Neutrophil (primary cell): ENCODE results near the gene VAC14.
"Not testable (repeated sequence)": the region's sequence is repeated elsewhere in the genome, so short reads cannot be mapped to it uniquely, and the experiment has no call there.

Experiments used
- H3K27ac ChIP-seq: fragments of 200-600 bp; sonication (generic); 2 replicates; pipeline ENCODE4 v1.5.1; 2016; ENCODE audit warnings: mild to moderate bottlenecking, moderate library complexity
- H3K27me3 ChIP-seq: fragments of 200-600 bp; sonication (generic); 2 replicates; pipeline ENCODE4 v1.6.0; 2016; ENCODE audit warnings: mild to moderate bottlenecking
- H3K36me3 ChIP-seq: fragments of 200-600 bp; sonication (generic); 2 replicates; pipeline ENCODE4 v1.5.1; 2017
- H3K4me1 ChIP-seq, 2 experiments: fragments of 200-600 bp in 1 of 2; sonication (generic) in 1 of 2; 1 replicate in 1 of 2; 2 replicates in 1 of 2; pipeline versions ENCODE4 v1.5.1 to v1.6.1; 2013 to 2016; ENCODE audit warnings: low read depth in 1 of 2, low read length in 1 of 2, mild to moderate bottlenecking in 1 of 2, moderate library complexity in 1 of 2; ENCODE audit not compliant: control insufficient read depth in 1 of 2, insufficient read depth in 1 of 2
- H3K4me3 ChIP-seq, 2 experiments: fragments of 200-600 bp in 1 of 2; sonication (generic) in 1 of 2; 1 replicate in 1 of 2; 2 replicates in 1 of 2; pipeline ENCODE4 v1.5.1; 2013 to 2016; ENCODE audit warnings: low read depth in 1 of 2, low read length in 1 of 2, mild to moderate bottlenecking in 1 of 2, moderate library complexity in 1 of 2
- H3K9me3 ChIP-seq: fragments of 200-600 bp; sonication (generic); 2 replicates; pipeline ENCODE4 v1.5.1; 2016
- TF ChIP-seq, protein P1 (sequence below): fragments of 200-600 bp; sonication (generic); IDR thresholded peaks from 2 replicates; pipeline ENCODE4 v1.5.1; 2016; ENCODE audit warnings: antibody characterized with exemption

The VAC14 gene

DNA sequence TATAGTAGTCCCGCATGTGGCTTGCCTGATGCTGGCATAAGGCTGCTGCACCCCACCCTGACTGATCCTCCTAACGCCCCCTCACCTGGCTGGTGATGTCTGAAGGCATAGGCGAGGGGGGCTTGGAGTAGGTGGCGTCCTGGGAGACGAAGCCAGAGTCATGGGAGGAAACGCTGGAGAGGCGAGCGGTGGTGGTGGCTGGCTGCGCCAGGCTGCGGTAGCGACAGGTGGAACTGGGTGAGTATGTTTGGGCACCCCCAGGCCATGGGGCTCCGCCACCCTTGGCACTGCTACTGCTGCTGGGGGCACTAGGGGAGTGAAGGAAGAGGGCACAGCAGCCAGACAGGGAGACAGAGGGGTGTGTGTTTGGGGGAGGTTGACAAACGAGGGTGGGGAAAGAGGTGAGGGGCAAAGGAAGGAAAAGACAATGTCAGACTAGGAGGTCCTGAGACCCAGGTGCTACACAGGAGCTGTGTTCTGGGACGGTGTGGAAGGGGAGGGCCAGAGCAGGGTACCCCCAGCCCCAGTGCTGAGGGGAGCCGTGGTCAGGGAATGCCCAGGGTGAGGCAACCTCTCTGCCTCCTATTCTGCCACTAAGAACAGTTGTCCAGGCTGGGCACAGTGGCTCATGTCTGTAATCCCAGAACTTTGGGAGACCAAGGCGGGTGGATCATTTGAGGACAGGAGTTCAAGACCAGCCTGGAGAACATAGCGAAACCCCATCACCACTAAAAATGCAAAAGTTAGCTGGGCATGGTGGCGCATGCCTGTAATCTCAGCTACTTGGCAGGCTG lies 126.5 kb downstream of the VAC14 start:
- TF ChIP-seq, protein P1, sequence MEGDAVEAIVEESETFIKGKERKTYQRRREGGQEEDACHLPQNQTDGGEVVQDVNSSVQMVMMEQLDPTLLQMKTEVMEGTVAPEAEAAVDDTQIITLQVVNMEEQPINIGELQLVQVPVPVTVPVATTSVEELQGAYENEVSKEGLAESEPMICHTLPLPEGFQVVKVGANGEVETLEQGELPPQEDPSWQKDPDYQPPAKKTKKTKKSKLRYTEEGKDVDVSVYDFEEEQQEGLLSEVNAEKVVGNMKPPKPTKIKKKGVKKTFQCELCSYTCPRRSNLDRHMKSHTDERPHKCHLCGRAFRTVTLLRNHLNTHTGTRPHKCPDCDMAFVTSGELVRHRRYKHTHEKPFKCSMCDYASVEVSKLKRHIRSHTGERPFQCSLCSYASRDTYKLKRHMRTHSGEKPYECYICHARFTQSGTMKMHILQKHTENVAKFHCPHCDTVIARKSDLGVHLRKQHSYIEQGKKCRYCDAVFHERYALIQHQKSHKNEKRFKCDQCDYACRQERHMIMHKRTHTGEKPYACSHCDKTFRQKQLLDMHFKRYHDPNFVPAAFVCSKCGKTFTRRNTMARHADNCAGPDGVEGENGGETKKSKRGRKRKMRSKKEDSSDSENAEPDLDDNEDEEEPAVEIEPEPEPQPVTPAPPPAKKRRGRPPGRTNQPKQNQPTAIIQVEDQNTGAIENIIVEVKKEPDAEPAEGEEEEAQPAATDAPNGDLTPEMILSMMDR, result no peak
- Histone ChIP-seq H3K4me1 (no peaks in the 10 kb centered on the region), H3K27me3 (no peaks in the 10 kb centered on the region), H3K9me3 (no peaks in the 10 kb centered on the region), H3K36me3 (no peaks in the 10 kb centered on the region), H3K27ac (no peak overlapping the region), H3K4me3 (no peak overlapping the region)

DNA sequence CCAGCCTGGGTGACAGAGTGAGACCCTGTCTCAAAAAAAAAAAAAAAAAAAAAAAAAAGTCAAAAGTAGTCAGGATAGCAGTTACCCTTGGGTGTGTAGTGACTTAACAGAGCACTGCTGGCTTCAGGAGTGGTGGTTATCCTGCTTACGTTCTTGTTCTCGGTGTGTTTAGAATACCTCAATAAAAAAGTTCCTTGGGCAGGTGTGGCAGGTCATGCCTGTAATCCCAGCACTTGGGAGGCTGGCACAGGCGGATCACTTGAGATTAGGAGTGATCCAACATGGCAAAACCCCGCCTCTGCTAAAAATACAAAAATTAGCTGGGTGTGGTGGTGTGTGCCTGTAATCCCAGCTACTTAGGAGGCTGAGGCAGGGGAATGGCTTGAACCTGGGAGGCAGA lies 130.0 kb downstream of the VAC14 start:
- not testable (repeated sequence) for H3K4me1 ChIP-seq, H3K4me3 ChIP-seq, H3K9me3 ChIP-seq, H3K27ac ChIP-seq, H3K27me3 ChIP-seq, H3K36me3 ChIP-seq

DNA sequence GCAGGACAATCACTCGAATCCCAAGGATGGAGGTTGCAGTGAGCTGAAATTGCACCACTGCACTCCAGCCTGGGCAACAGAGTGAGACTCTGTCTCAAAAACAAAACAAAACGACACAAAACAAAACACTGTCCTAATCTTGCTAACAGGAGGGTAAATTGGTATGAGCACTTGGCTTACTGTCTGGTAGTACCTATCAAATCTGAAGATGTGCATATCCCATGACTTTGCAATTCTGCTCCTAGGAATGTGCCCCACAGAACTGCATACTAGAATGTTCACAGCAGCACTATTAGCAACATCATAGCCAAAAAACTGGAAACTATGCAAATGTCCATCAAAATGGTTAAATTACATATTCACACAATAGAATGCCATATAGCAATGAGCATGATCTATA lies 130.8 kb downstream of the VAC14 start:
- H3K4me3 ChIP-seq, result no peak overlapping the region
- TF ChIP-seq, protein P1, result no peak
- no peaks in the 10 kb centered on the region for H3K9me3 ChIP-seq
- no peak overlapping the region for H3K27ac ChIP-seq
- no peaks in the 10 kb centered on the region for H3K4me1 ChIP-seq
- H3K27me3 ChIP-seq, result no peaks in the 10 kb centered on the region
- H3K36me3 ChIP-seq, result peaks cover 5% of the 10 kb centered on the region

DNA sequence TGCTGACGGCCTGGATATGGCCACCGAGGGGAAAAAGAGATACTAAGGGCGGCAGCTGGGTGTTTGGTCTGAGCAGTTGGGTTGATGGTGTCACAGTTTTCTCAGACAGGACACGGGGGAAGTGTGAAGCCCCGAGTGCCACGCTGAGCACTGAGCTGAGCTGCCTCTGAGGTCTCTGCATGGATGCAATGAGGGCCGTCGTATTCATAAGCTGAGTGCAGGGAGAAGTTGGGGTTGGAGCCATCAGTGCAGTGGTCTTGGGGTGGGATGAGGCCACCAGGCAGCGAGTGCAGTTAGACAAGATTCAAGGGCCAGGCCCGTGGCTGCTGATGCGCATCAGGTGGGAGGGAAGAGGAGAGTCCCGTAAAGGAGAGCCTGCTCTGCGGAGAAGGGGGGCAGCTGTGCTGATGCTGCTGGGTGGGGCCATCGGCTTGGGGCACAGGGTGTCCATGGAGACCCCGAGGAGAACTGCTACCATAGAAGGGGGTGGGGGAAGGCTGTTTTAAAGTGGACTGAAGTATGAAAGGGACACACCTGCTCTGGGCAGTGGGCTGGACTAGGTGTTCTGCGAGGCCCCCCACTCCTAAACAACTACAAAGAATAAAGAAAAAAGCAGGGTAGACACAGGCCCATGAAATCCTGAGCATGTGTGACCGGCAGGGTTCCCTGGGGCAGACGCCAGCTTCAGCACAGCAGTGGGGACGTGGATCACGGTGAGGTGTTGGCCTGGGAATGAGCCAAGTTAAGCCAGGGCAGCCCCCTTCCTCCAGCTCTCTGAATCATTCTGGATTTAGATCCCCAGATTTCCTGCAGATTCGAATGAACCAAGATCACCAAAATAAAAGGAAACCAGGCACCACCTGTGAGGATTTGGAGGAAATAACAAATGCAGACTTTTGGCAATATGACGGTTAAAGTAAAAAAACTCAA lies 134.9 kb downstream of the VAC14 start:
- no peaks in the 10 kb centered on the region for H3K27me3 ChIP-seq
- H3K9me3 ChIP-seq, result no peaks in the 10 kb centered on the region
- H3K36me3 ChIP-seq, result peaks cover 22% of the 10 kb centered on the region
- TF ChIP-seq, protein P1, result no peak
- no peaks in the 10 kb centered on the region for H3K4me1 ChIP-seq
- no peak overlapping the region for H3K4me3 ChIP-seq
- no peak overlapping the region for H3K27ac ChIP-seq

- no peaks in the 10 kb centered on the region for H3K27me3 ChIP-seq
- no peak overlapping the region for H3K27ac ChIP-seq
- H3K9me3 ChIP-seq, result no peaks in the 10 kb centered on the region
- H3K4me3 ChIP-seq, result no peak overlapping the region
- peaks cover 22% of the 10 kb centered on the region for H3K36me3 ChIP-seq
- TF ChIP-seq, protein P1, result no peak
- H3K4me1 ChIP-seq, result no peaks in the 10 kb centered on the region
These were observed 135.8 kb downstream of the VAC14 start for GRCh38 chr16:70665113-70665694.
